HG03103 (cell line): ENCODE data around the gene DCTN2.
A peak's percentile ranks its signal among the peaks of the same experiment; 100 is the strongest.

Experiments used
- ATAC-seq: cut with Tn5 transposase; IDR thresholded peaks from one replicate; pipeline ENCODE4 v1.9.1; 2021; ENCODE audit warnings: low read depth; ENCODE audit not compliant: unreplicated experiment

The DCTN2 gene

GRCh38 chr12:57529831-57530230, 17.2 kb downstream of the DCTN2 start:
- ATAC-seq, result no peak

- ATAC-seq, result no peak
Observed at GRCh38 chr12:57528831-57529555, 18.0 kb downstream of the DCTN2 start.

GRCh38 chr12:57528176-57528575, 18.8 kb downstream of the DCTN2 start:
- ATAC-seq, result no peak

GRCh38 chr12:57527184-57527583, 19.8 kb downstream of the DCTN2 start:
- ATAC-seq, result no peak

- ATAC-seq, result no peak
Observed at GRCh38 chr12:57526477-57527126, 20.4 kb downstream of the DCTN2 start.

- ATAC-seq, result no peak
Observed at GRCh38 chr12:57525615-57526383, 21.2 kb downstream of the DCTN2 start.

- ATAC-seq, result no peak
Observed at GRCh38 chr12:57524814-57525614, 22.0 kb downstream of the DCTN2 start.

GRCh38 chr12:57523706-57524614, 23.0 kb downstream of the DCTN2 start:
- ATAC-seq, result no peak

GRCh38 chr12:57522887-57523705, 23.9 kb downstream of the DCTN2 start:
- ATAC-seq, result no peak

GRCh38 chr12:57522011-57522886, 24.7 kb downstream of the DCTN2 start, which contains the start of gene MBD6:
MBD6 (plus strand) TSS chr12:57522824; CDS start chr12:57524304, 1,480 bp downstream.
- ATAC-seq, result peak; percentile 32

- ATAC-seq, result no peak
Observed at GRCh38 chr12:57521525-57522010, 25.4 kb downstream of the DCTN2 start.

GRCh38 chr12:57520053-57520818, 26.8 kb downstream of the DCTN2 start, which contains the start of gene DDIT3:
DDIT3 (minus strand) TSS chr12:57520514; CDS start chr12:57517406, 3,108 bp downstream.
- ATAC-seq, result peak; percentile 66

- peak; percentile 0 for ATAC-seq
Observed at GRCh38 chr12:57519796-57520052, 27.3 kb downstream of the DCTN2 start.

- no peak for ATAC-seq
Observed at GRCh38 chr12:57518920-57519795, 27.8 kb downstream of the DCTN2 start.

GRCh38 chr12:57518176-57518919, 28.6 kb downstream of the DCTN2 start:
- ATAC-seq, result no peak
